Measurements from ENCODE around the gene IP6K3. TPM values are rescaled to one million over a fixed set of nuclear protein-coding genes. Genes with fewer than 3 reads are reported as not detected.

Gene IP6K3
- total and polyA plus RNA-seq, 2 experiments from 2014 or later: 0.14 to 0.16 TPM

- Mint-ChIP-seq H3K36me3 (ENCODE audit: low read depth) (peaks cover 39% of the 10 kb centered on the region), H3K4me1 (peaks cover 12% of the 10 kb centered on the region), H3K27ac (no peak overlapping the region), H3K27me3 (ENCODE audit: insufficient read depth, low read depth, poor library complexity) (peaks cover 22% of the 10 kb centered on the region), H3K4me3 (no peak overlapping the region), H3K9me3 (no peaks in the 10 kb centered on the region; the same call in 2 of the 3 replicates)
- no peak overlapping the region for H2AFZ ChIP-seq
- H4K20me1 ChIP-seq (replicated peaks; ENCODE audit: insufficient read depth): no peaks in the 10 kb centered on the region; the same call in 1 of the 2 replicates
- ATAC-seq: no peak
- DNase-seq (ENCODE audit: low spot score): no peak
- no peak overlapping the region for H3K27ac ChIP-seq (ENCODE audit: low read depth)
- H3F3A ChIP-seq (replicated peaks; ENCODE audit: low read depth): no peaks in the 10 kb centered on the region
- H3K27me3 ChIP-seq (ENCODE audit: insufficient read depth): no peaks in the 10 kb centered on the region
- peaks cover 10% of the 10 kb centered on the region; the same call in 1 of the 2 replicates for H3K36me3 ChIP-seq (ENCODE audit: insufficient read depth)
- no peaks in the 10 kb centered on the region for H3K9me2 ChIP-seq (ENCODE audit: insufficient read depth)
- no peak overlapping the region for H3K4me2 ChIP-seq
- H3K79me2 ChIP-seq (replicated peaks; ENCODE audit: insufficient read depth): no peaks in the 10 kb centered on the region
- TF ChIP-seq, protein P1, sequence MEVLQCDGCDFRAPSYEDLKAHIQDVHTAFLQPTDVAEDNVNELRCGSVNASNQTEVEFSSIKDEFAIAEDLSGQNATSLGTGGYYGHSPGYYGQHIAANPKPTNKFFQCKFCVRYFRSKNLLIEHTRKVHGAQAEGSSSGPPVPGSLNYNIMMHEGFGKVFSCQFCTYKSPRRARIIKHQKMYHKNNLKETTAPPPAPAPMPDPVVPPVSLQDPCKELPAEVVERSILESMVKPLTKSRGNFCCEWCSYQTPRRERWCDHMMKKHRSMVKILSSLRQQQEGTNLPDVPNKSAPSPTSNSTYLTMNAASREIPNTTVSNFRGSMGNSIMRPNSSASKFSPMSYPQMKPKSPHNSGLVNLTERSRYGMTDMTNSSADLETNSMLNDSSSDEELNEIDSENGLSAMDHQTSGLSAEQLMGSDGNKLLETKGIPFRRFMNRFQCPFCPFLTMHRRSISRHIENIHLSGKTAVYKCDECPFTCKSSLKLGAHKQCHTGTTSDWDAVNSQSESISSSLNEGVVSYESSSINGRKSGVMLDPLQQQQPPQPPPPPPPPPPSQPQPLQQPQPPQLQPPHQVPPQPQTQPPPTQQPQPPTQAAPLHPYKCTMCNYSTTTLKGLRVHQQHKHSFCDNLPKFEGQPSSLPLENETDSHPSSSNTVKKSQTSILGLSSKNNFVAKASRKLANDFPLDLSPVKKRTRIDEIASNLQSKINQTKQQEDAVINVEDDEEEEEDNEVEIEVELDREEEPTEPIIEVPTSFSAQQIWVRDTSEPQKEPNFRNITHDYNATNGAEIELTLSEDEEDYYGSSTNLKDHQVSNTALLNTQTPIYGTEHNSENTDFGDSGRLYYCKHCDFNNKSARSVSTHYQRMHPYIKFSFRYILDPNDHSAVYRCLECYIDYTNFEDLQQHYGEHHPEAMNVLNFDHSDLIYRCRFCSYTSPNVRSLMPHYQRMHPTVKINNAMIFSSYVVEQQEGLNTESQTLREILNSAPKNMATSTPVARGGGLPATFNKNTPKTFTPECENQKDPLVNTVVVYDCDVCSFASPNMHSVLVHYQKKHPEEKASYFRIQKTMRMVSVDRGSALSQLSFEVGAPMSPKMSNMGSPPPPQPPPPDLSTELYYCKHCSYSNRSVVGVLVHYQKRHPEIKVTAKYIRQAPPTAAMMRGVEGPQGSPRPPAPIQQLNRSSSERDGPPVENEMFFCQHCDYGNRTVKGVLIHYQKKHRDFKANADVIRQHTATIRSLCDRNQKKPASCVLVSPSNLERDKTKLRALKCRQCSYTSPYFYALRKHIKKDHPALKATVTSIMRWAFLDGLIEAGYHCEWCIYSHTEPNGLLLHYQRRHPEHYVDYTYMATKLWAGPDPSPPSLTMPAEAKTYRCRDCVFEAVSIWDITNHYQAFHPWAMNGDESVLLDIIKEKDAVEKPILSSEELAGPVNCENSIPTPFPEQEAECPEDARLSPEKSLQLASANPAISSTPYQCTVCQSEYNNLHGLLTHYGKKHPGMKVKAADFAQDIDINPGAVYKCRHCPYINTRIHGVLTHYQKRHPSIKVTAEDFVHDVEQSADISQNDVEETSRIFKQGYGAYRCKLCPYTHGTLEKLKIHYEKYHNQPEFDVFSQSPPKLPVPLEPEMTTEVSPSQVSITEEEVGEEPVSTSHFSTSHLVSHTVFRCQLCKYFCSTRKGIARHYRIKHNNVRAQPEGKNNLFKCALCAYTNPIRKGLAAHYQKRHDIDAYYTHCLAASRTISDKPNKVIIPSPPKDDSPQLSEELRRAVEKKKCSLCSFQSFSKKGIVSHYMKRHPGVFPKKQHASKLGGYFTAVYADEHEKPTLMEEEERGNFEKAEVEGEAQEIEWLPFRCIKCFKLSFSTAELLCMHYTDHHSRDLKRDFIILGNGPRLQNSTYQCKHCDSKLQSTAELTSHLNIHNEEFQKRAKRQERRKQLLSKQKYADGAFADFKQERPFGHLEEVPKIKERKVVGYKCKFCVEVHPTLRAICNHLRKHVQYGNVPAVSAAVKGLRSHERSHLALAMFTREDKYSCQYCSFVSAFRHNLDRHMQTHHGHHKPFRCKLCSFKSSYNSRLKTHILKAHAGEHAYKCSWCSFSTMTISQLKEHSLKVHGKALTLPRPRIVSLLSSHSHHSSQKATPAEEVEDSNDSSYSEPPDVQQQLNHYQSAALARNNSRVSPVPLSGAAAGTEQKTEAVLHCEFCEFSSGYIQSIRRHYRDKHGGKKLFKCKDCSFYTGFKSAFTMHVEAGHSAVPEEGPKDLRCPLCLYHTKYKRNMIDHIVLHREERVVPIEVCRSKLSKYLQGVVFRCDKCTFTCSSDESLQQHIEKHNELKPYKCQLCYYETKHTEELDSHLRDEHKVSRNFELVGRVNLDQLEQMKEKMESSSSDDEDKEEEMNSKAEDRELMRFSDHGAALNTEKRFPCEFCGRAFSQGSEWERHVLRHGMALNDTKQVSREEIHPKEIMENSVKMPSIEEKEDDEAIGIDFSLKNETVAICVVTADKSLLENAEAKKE (CRISPR knock-in tag; IDR thresholded peaks at IDR 0.05): no peak
- TF ChIP-seq ETS1 (IDR thresholded peaks at IDR 0.05) (no peak), POLR2AphosphoS5 (IDR thresholded peaks at IDR 0.05; ENCODE audit: low read depth) (no peak), CTCF (conservative IDR thresholded peaks at IDR 0.05; ENCODE audit: low read depth in 2 of 2) (no peak), ZNF114 (CRISPR knock-in tag; IDR thresholded peaks at IDR 0.05) (no peak), EZH2 (IDR thresholded peaks at IDR 0.05; ENCODE audit: low read depth, unreplicated experiment) (no peak), STAT1 (IDR thresholded peaks at IDR 0.05; ENCODE audit: unreplicated experiment) (no peak), JUNB (IDR thresholded peaks at IDR 0.05; ENCODE audit: unreplicated experiment) (no peak), ZNF331 (CRISPR knock-in tag; IDR thresholded peaks at IDR 0.05; ENCODE audit: low read depth) (no peak), CREB1 (CRISPR knock-in tag; IDR thresholded peaks at IDR 0.05; ENCODE audit: low read depth) (no peak), NANOG (IDR thresholded peaks at IDR 0.05; ENCODE audit: borderline replicate concordance) (no peak), EZH2phosphoT487 (IDR thresholded peaks at IDR 0.05; ENCODE audit: unreplicated experiment) (no peak)
- TF ChIP-seq, protein P2, sequence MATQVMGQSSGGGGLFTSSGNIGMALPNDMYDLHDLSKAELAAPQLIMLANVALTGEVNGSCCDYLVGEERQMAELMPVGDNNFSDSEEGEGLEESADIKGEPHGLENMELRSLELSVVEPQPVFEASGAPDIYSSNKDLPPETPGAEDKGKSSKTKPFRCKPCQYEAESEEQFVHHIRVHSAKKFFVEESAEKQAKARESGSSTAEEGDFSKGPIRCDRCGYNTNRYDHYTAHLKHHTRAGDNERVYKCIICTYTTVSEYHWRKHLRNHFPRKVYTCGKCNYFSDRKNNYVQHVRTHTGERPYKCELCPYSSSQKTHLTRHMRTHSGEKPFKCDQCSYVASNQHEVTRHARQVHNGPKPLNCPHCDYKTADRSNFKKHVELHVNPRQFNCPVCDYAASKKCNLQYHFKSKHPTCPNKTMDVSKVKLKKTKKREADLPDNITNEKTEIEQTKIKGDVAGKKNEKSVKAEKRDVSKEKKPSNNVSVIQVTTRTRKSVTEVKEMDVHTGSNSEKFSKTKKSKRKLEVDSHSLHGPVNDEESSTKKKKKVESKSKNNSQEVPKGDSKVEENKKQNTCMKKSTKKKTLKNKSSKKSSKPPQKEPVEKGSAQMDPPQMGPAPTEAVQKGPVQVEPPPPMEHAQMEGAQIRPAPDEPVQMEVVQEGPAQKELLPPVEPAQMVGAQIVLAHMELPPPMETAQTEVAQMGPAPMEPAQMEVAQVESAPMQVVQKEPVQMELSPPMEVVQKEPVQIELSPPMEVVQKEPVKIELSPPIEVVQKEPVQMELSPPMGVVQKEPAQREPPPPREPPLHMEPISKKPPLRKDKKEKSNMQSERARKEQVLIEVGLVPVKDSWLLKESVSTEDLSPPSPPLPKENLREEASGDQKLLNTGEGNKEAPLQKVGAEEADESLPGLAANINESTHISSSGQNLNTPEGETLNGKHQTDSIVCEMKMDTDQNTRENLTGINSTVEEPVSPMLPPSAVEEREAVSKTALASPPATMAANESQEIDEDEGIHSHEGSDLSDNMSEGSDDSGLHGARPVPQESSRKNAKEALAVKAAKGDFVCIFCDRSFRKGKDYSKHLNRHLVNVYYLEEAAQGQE (IDR thresholded peaks at IDR 0.05; ENCODE audit: unreplicated experiment): no peak
- H3K4me3 ChIP-seq: no peak overlapping the region
- no peaks in the 10 kb centered on the region for H3K4me1 ChIP-seq (ENCODE audit: insufficient read depth)
Observed at GRCh38 chr6:33688451-33689147, 58.1 kb downstream of the IP6K3 start.

All from GM23338 (cell line).